IMR-90 (cell line): ENCODE measurements around the gene RNF130.

Experiments used
- BHLHE40 ChIP-seq: fragments of 150-350 bp; IDR thresholded peaks from 2 replicates; pipeline ENCODE4 v1.6.1; 2016; ENCODE audit warnings: mild to moderate bottlenecking, low read depth, low read length
- CEBPB ChIP-seq: IDR thresholded peaks from 2 replicates; pipeline ENCODE4 v1.6.1; 2012; ENCODE audit warnings: low read depth, low read length, improper control_type of control experiment
- CTCF ChIP-seq: conservative IDR thresholded peaks from 2 replicates; pipeline ENCODE4 v1.5.1; 2012; ENCODE audit warnings: mild to moderate bottlenecking, low read depth, low read length, improper control_type of control experiment
- ELK1 ChIP-seq: fragments of 150-350 bp; IDR thresholded peaks from 2 replicates; pipeline ENCODE4 v1.6.1; 2016; ENCODE audit warnings: low read depth, mild to moderate bottlenecking, low read length, moderate library complexity, borderline replicate concordance
- MAFK ChIP-seq: IDR thresholded peaks from 2 replicates; pipeline ENCODE4 v1.6.1; 2012; ENCODE audit warnings: low read depth, low read length, improper control_type of control experiment
- MAZ ChIP-seq: IDR thresholded peaks from 2 replicates; pipeline ENCODE4 v1.6.1; 2012; ENCODE audit warnings: low read depth, mild to moderate bottlenecking, low read length, improper control_type of control experiment, moderate library complexity, borderline replicate concordance
- MXI1 ChIP-seq: IDR thresholded peaks from 2 replicates; pipeline ENCODE4 v1.6.1; 2012; ENCODE audit warnings: low read depth, mild to moderate bottlenecking, low read length, moderate library complexity, borderline replicate concordance
- NFE2L2 ChIP-seq: fragments of 150-350 bp; IDR thresholded peaks from 2 replicates; pipeline ENCODE4 v1.6.1; 2016; ENCODE audit warnings: low read depth, mild to moderate bottlenecking, low read length
- POLR2A ChIP-seq: IDR thresholded peaks from 2 replicates; pipeline ENCODE4 v1.6.1; 2012; ENCODE audit warnings: mild to moderate bottlenecking, low read depth, low read length
- RAD21 ChIP-seq: IDR thresholded peaks from 2 replicates; pipeline ENCODE4 v1.6.1; 2012; ENCODE audit warnings: low read length, improper control_type of control experiment
- RCOR1 ChIP-seq: IDR thresholded peaks from 2 replicates; pipeline ENCODE4 v1.6.1; 2012; ENCODE audit warnings: mild to moderate bottlenecking, low read length, improper control_type of control experiment; ENCODE audit not compliant: insufficient replicate concordance
- RFX5 ChIP-seq: IDR thresholded peaks from 2 replicates; pipeline ENCODE4 v1.8.0; 2012; ENCODE audit warnings: low read depth, mild to moderate bottlenecking, low read length, moderate library complexity
- SMC3 ChIP-seq: fragments of 150-350 bp; IDR thresholded peaks from 2 replicates; pipeline ENCODE4 v1.6.1; 2016; ENCODE audit warnings: low read depth, mild to moderate bottlenecking, antibody characterized with exemption, low read length, moderate library complexity
- USF2 ChIP-seq: fragments of 150-350 bp; IDR thresholded peaks from 2 replicates; pipeline ENCODE4 v1.6.1; 2017; ENCODE audit warnings: mild to moderate bottlenecking, antibody characterized with exemption, low read length, low read depth

GRCh38 chr5:180084638-180085561 is 13.3 kb upstream of the RNF130 start:
- TF ChIP-seq CTCF (no peak), POLR2A (no peak), RFX5 (no peak), SMC3 (no peak), ELK1 (no peak), MAZ (no peak), RCOR1 (no peak), MXI1 (no peak), RAD21 (no peak), MAFK (no peak), NFE2L2 (no peak), CEBPB (no peak), BHLHE40 (no peak), USF2 (no peak)
